ENCODE data around the gene CEP192.

The CEP192 gene

DNA sequence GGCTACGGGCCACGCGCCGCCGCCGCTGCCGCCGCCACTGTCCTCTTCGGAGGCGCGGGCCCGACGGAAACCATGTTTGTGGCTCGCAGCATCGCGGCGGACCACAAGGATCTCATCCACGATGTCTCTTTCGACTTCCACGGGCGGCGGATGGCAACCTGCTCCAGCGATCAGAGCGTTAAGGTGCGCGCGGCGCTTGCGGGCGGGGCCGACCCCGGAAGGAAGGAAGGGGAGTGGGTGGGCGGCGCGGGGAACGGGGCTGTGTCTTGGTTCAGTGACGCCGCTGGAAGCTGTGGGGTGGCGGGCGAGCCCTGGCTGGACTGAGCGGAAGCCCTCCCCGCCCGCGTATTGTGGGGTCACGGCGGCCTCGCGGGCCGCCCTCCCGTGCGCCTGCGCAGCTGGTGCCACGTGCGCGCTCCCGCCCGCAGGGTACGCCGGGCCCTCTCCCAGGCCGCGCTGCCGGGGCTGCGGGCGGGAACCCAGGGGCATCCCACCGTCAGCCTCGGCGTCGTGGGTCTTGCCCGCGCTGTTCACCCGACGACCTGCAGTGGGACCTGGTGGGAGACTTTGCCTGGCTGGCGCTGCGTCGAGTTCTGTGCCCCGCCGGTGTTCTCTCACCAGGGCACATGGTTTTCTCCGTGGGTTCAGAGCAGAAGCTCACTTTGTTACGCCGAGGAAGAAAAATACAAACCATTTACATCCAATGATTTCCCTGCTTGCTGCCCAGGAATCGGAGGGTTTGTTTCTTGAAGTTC is 42.9 kb upstream of the CEP192 start (continued):
- TF ChIP-seq, protein P1, sequence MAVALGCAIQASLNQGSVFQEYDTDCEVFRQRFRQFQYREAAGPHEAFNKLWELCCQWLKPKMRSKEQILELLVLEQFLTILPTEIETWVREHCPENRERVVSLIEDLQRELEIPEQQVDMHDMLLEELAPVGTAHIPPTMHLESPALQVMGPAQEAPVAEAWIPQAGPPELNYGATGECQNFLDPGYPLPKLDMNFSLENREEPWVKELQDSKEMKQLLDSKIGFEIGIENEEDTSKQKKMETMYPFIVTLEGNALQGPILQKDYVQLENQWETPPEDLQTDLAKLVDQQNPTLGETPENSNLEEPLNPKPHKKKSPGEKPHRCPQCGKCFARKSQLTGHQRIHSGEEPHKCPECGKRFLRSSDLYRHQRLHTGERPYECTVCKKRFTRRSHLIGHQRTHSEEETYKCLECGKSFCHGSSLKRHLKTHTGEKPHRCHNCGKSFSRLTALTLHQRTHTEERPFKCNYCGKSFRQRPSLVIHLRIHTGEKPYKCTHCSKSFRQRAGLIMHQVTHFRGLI (tag by site-specific recombination; IDR thresholded peaks at IDR 0.05), result no peak
- TF ChIP-seq ZNF174 (tag by site-specific recombination; IDR thresholded peaks at IDR 0.05) (0 out of 2 replicates have a peak, but pooled peaks have one; percentile 69), ZNF791 (tag by site-specific recombination; IDR thresholded peaks at IDR 0.05) (no peak), GLI2 (tag by site-specific recombination; IDR thresholded peaks at IDR 0.05; ENCODE audit: borderline replicate concordance, low read depth) (no peak), ZNF660 (tag by site-specific recombination; IDR thresholded peaks at IDR 0.05) (peak; percentile 80), SP2 (tag by site-specific recombination; IDR thresholded peaks at IDR 0.05) (peak; percentile 81), ZNF114 (tag by site-specific recombination; IDR thresholded peaks at IDR 0.05) (no peak), ZNF621 (tag by site-specific recombination; IDR thresholded peaks at IDR 0.05) (no peak), ZNF394 (tag by site-specific recombination; IDR thresholded peaks at IDR 0.05; ENCODE audit: borderline replicate concordance) (peak; percentile 54; the same call in 1 of the 2 replicates), ZNF558 (tag by site-specific recombination; IDR thresholded peaks at IDR 0.05) (no peak), ZBTB7A (tag by site-specific recombination; IDR thresholded peaks at IDR 0.05; ENCODE audit: low read depth) (peak; percentile 82; the same call in 1 of the 2 replicates), ZNF658 (tag by site-specific recombination; IDR thresholded peaks at IDR 0.05) (no peak), FEZF1 (tag by site-specific recombination; IDR thresholded peaks at IDR 0.05) (no peak), ZNF544 (tag by site-specific recombination; IDR thresholded peaks at IDR 0.05) (no peak), ZNF792 (tag by site-specific recombination; IDR thresholded peaks at IDR 0.05) (no peak), GFI1B (tag by site-specific recombination; IDR thresholded peaks at IDR 0.05) (no peak), ZNF785 (tag by site-specific recombination; IDR thresholded peaks at IDR 0.05) (no peak), BCL11B (tag by site-specific recombination; IDR thresholded peaks at IDR 0.05; ENCODE audit: low read depth) (no peak), ZNF768 (tag by site-specific recombination; IDR thresholded peaks at IDR 0.05) (no peak), HOXA7 (CRISPR knock-in tag; IDR thresholded peaks at IDR 0.05; ENCODE audit: borderline replicate concordance) (0 out of 2 replicates have a peak, but pooled peaks have one; percentile 80), ZSCAN16 (tag by site-specific recombination; IDR thresholded peaks at IDR 0.05) (no peak; the same call in 1 of the 2 replicates), ZNF510 (tag by site-specific recombination; IDR thresholded peaks at IDR 0.05; ENCODE audit: insufficient replicate concordance) (no peak)
- TF ChIP-seq, protein P2, sequence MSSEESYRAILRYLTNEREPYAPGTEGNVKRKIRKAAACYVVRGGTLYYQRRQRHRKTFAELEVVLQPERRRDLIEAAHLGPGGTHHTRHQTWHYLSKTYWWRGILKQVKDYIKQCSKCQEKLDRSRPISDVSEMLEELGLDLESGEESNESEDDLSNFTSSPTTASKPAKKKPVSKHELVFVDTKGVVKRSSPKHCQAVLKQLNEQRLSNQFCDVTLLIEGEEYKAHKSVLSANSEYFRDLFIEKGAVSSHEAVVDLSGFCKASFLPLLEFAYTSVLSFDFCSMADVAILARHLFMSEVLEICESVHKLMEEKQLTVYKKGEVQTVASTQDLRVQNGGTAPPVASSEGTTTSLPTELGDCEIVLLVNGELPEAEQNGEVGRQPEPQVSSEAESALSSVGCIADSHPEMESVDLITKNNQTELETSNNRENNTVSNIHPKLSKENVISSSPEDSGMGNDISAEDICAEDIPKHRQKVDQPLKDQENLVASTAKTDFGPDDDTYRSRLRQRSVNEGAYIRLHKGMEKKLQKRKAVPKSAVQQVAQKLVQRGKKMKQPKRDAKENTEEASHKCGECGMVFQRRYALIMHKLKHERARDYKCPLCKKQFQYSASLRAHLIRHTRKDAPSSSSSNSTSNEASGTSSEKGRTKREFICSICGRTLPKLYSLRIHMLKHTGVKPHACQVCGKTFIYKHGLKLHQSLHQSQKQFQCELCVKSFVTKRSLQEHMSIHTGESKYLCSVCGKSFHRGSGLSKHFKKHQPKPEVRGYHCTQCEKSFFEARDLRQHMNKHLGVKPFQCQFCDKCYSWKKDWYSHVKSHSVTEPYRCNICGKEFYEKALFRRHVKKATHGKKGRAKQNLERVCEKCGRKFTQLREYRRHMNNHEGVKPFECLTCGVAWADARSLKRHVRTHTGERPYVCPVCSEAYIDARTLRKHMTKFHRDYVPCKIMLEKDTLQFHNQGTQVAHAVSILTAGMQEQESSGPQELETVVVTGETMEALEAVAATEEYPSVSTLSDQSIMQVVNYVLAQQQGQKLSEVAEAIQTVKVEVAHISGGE (tag by site-specific recombination; conservative IDR thresholded peaks at IDR 0.05; ENCODE audit: low read depth), result peak; percentile 74
- TF ChIP-seq, protein P3, sequence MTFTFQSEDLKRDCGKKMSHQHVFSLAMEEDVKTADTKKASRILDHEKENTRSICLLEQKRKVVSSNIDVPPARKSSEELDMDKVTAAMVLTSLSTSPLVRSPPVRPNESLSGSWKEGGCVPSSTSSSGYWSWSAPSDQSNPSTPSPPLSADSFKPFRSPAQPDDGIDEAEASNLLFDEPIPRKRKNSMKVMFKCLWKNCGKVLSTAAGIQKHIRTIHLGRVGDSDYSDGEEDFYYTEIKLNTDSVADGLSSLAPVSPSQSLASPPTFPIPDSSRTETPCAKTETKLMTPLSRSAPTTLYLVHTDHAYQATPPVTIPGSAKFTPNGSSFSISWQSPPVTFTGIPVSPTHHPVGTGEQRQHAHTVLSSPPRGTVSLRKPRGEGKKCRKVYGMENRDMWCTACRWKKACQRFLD (tag by site-specific recombination; IDR thresholded peaks at IDR 0.05), result no peak
- TF ChIP-seq, protein P4, sequence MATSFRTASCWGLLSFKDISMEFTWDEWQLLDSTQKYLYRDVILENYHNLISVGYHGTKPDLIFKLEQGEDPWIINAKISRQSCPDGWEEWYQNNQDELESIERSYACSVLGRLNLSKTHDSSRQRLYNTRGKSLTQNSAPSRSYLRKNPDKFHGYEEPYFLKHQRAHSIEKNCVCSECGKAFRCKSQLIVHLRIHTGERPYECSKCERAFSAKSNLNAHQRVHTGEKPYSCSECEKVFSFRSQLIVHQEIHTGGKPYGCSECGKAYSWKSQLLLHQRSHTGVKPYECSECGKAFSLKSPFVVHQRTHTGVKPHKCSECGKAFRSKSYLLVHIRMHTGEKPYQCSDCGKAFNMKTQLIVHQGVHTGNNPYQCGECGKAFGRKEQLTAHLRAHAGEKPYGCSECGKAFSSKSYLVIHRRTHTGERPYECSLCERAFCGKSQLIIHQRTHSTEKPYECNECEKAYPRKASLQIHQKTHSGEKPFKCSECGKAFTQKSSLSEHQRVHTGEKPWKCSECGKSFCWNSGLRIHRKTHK (tag by site-specific recombination; IDR thresholded peaks at IDR 0.05), result no peak
- TF ChIP-seq, protein P5, sequence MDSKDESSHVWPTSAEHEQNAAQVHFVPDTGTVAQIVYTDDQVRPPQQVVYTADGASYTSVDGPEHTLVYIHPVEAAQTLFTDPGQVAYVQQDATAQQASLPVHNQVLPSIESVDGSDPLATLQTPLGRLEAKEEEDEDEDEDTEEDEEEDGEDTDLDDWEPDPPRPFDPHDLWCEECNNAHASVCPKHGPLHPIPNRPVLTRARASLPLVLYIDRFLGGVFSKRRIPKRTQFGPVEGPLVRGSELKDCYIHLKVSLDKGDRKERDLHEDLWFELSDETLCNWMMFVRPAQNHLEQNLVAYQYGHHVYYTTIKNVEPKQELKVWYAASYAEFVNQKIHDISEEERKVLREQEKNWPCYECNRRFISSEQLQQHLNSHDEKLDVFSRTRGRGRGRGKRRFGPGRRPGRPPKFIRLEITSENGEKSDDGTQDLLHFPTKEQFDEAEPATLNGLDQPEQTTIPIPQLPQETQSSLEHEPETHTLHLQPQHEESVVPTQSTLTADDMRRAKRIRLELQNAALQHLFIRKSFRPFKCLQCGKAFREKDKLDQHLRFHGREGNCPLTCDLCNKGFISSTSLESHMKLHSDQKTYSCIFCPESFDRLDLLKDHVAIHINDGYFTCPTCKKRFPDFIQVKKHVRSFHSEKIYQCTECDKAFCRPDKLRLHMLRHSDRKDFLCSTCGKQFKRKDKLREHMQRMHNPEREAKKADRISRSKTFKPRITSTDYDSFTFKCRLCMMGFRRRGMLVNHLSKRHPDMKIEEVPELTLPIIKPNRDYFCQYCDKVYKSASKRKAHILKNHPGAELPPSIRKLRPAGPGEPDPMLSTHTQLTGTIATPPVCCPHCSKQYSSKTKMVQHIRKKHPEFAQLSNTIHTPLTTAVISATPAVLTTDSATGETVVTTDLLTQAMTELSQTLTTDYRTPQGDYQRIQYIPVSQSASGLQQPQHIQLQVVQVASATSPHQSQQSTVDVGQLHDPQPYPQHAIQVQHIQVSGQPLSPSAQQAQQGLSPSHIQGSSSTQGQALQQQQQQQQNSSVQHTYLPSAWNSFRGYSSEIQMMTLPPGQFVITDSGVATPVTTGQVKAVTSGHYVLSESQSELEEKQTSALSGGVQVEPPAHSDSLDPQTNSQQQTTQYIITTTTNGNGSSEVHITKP (tag by site-specific recombination; IDR thresholded peaks at IDR 0.05), result peak; percentile 40; the same call in 1 of the 2 replicates
- TF ChIP-seq, protein P6, sequence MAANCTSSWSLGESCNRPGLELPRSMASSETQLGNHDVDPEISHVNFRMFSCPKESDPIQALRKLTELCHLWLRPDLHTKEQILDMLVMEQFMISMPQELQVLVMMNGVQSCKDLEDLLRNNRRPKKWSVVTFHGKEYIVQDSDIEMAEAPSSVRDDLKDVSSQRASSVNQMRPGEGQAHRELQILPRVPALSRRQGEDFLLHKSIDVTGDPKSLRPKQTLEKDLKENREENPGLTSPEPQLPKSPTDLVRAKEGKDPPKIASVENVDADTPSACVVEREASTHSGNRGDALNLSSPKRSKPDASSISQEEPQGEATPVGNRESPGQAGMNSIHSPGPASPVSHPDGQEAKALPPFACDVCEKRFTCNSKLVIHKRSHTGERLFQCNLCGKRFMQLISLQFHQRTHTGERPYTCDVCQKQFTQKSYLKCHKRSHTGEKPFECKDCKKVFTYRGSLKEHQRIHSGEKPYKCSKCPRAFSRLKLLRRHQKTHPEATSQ (tag by site-specific recombination; IDR thresholded peaks at IDR 0.05), result 0 out of 2 replicates have a peak, but pooled peaks have one; percentile 25
